AG04450 (cell line): ENCODE data around the gene EIF3I. TPM values are rescaled to one million over a fixed set of nuclear protein-coding genes. Genes with fewer than 3 reads are reported as not detected.

Experiments
- CTCF ChIA-PET: fragments of 300-600, 350-600 bp; formaldehyde crosslinking; extraction: SDS; loops from one replicate; lab custom pipeline; 2022; ENCODE audit warnings: antibody characterized with exemption, inconsistent platforms; lab: Charles Lee
- POLR2A ChIA-PET: fragments of 350-600 bp; formaldehyde crosslinking; extraction: SDS; loops from one replicate; lab custom pipeline; 2021; ENCODE audit warnings: antibody characterized with exemption, inconsistent platforms; lab: Yijun Ruan, JAX
- DNase-seq: peaks from one replicate; pipeline ENCODE4 v3.0.0-alpha.2; 2011; ENCODE audit warnings: low read depth, low spot score
- H3K27ac ChIP-seq: one replicate; pipeline ENCODE4 v1.5.1; 2012; ENCODE audit warnings: low read depth, low read length, control low read depth
- H3K27me3 ChIP-seq: one replicate; pipeline ENCODE4 v1.6.0; 2012; ENCODE audit warnings: low read length; ENCODE audit not compliant: control insufficient read depth, insufficient read depth
- H3K4me3 ChIP-seq: 2 replicates; pipeline ENCODE4 v1.5.1; 2011; ENCODE audit warnings: mild to moderate bottlenecking, low read depth, low read length, control low read depth
- H3K9me3 ChIP-seq: 2 replicates; pipeline ENCODE4 v1.5.1; 2012; ENCODE audit warnings: low read length; ENCODE audit not compliant: control insufficient read depth, insufficient read depth
- CTCF ChIP-seq: IDR thresholded peaks from 2 replicates; pipeline ENCODE4 v1.5.1; 2011; ENCODE audit warnings: low read depth, low read length, control low read depth, inconsistent platforms
- polyA plus RNA-seq: library from polyadenylated mRNA; depleted of rRNA; stranded (reverse); fragments of >200 nt; gene quantifications from 2 replicates; pipeline ENCODE4 v1.2.3, GENCODE V29; 2011

Gene EIF3I
- polyA plus RNA-seq, 1 experiment, result 357 TPM

GRCh38 chr1:32205401-32206370, 16.5 kb upstream of the EIF3I start, which contains the start of gene IQCC:
IQCC (plus strand) TSS chr1:32205671; CDS start chr1:32205682, 11 bp downstream.
- no peak for DNase-seq
- Histone ChIP-seq H3K9me3 (no peaks in the 10 kb centered on the region; the same call in 1 of the 2 replicates), H3K4me3 (peak within 1 kb of the TSS; percentile 80), H3K27ac (peak within 1 kb of the TSS; percentile 39), H3K27me3 (no peaks in the 10 kb centered on the region)
- no peak for TF ChIP-seq CTCF
- ChIA-PET CTCF (interaction anchor here (3.0 kb wide), 1 partner anchor 10 kb away, joined by 18 read pairs; no protein-coding TSS in a partner anchor), POLR2A (interaction anchor here (0.6 to 1.9 kb wide), 9 partner anchors 10 to 189 kb away, joined by 3 to 10 read pairs (median 3); partner anchors contain the start of genes BSDC1, MARCKSL1 and TXLNA)

GRCh38 chr1:32208469-32208868, 13.7 kb upstream of the EIF3I start:
- TF ChIP-seq CTCF, result no peak
- no peaks in the 10 kb centered on the region for H3K27me3 ChIP-seq
- no peak overlapping the region for H3K27ac ChIP-seq
- CTCF ChIA-PET, result interaction anchor here (0.6 kb wide), 1 partner anchor 163 kb away, joined by 4 read pairs; no protein-coding TSS in a partner anchor
- POLR2A ChIA-PET, result interaction anchor here (1.0 kb wide), 1 partner anchor 27 kb away, joined by 3 read pairs; no protein-coding TSS in a partner anchor
- H3K9me3 ChIP-seq, result no peaks in the 10 kb centered on the region; the same call in 1 of the 2 replicates
- no peak overlapping the region for H3K4me3 ChIP-seq
- no peak for DNase-seq

GRCh38 chr1:32208891-32209328, 13.3 kb upstream of the EIF3I start, which contains the start of gene DCDC2B:
DCDC2B (plus strand) TSS chr1:32209089; CDS start chr1:32209094, 5 bp downstream.
- H3K27me3 ChIP-seq, result no peaks in the 10 kb centered on the region
- H3K27ac ChIP-seq, result no peak within 1 kb of the TSS
- no peak within 1 kb of the TSS for H3K4me3 ChIP-seq
- ChIA-PET CTCF (interaction anchor here (0.6 kb wide), 1 partner anchor 162 kb away, joined by 4 read pairs; no protein-coding TSS in a partner anchor), POLR2A (interaction anchor here (1.0 kb wide), 1 partner anchor 27 kb away, joined by 3 read pairs; no protein-coding TSS in a partner anchor)
- no peaks in the 10 kb centered on the region; the same call in 1 of the 2 replicates for H3K9me3 ChIP-seq
- no peak for TF ChIP-seq CTCF
- no peak for DNase-seq

GRCh38 chr1:32215629-32216480, 6.4 kb upstream of the EIF3I start:
- Histone ChIP-seq H3K4me3 (no peak overlapping the region), H3K27me3 (no peaks in the 10 kb centered on the region), H3K27ac (no peak overlapping the region), H3K9me3 (no peaks in the 10 kb centered on the region)
- no peak for DNase-seq
- ChIA-PET POLR2A (interaction anchor here (0.6 to 2.5 kb wide), 7 partner anchors 10 to 179 kb away, joined by 3 to 29 read pairs (median 3); partner anchors contain the start of genes BSDC1, IQCC and MARCKSL1), CTCF (interaction anchor here (0.5 to 3.3 kb wide), 41 partner anchors 10 to 314 kb away, joined by 3 to 38 read pairs (median 4); partner anchors contain the start of genes BSDC1, CCDC28B, FAM167B and IQCC)
- TF ChIP-seq CTCF, result peak; percentile 90
